Mesodermal cell (in vitro differentiated cells): ENCODE measurements around the gene RBM38.

Experiments
- H3K27ac ChIP-seq: 2 replicates; pipeline ENCODE4 v1.7.0; 2013; ENCODE audit warnings: mild to moderate bottlenecking, low read depth, low read length, moderate library complexity; ENCODE audit not compliant: severe bottlenecking
- H3K36me3 ChIP-seq: 2 replicates; pipeline ENCODE4 v1.7.1; 2013; ENCODE audit warnings: mild to moderate bottlenecking, low read length, moderate library complexity; ENCODE audit not compliant: control insufficient read depth, insufficient read depth
- H3K4me1 ChIP-seq: one replicate; pipeline ENCODE4 v1.7.1; 2013; ENCODE audit warnings: mild to moderate bottlenecking, low read length; ENCODE audit not compliant: insufficient read depth, control insufficient read depth, poor library complexity, severe bottlenecking
- H3K4me3 ChIP-seq: 2 replicates; pipeline ENCODE4 v1.7.0; 2013; ENCODE audit warnings: low read length, control low read depth, mild to moderate bottlenecking; ENCODE audit not compliant: insufficient read depth, poor library complexity, severe bottlenecking; ENCODE audit errors: extremely low read depth
- H3K9me3 ChIP-seq: 2 replicates; pipeline ENCODE4 v1.7.1; 2013; ENCODE audit warnings: mild to moderate bottlenecking, low read length, moderate library complexity; ENCODE audit not compliant: control insufficient read depth
- WGBS, 2 experiments: methylation state at CpG; one replicate each; pipeline ENCODE4 v1.1.5; 2013; ENCODE audit warnings: missing lambda C conversion rate in 2 of 2; ENCODE audit not compliant: insufficient coverage in 2 of 2; 5-methylcytosine and 5-hydroxymethylcytosine counted together

Gene RBM38

DNA sequence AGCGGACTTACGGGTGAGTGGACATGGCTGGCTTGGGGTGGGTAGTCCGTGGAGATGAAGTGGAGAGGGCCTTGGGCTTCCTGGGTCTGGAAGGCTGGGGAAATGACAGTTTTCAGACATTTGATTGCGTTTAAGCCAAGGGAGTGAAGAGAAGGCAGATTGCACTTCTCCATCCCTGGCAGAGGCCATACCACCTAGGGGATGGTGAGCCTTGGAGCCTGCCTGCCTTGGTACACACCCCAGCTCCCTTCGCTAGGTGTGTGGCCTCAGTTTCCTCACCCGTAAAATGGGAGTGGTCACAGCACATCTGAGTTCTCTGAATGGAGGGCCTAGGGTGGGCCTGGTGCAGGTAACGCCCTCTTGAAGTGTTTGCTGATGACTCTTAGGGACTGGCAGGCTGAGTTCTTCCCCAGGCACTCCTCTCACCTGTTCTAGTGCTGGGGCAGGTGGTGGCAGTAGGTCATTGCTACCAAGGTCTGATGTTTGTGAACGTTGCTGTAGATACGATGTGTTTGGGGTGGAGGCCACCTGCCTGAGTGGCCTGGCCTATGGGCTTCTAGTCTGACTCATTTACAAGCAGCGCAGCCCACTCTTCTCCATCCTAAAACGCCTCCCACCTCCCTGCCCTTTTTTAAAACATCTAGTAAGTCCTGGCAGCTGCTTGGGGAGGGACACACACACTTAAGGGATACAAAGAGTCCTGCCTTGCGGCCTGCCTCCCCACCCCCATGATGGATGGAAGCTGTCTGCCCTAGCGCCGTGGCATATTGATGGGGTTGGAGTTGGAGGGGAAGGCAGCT, 2.3 kb downstream of the RBM38 start:
- H3K27ac ChIP-seq: no peak overlapping the region
- H3K36me3 ChIP-seq: peaks cover 47% of the 10 kb centered on the region
- H3K4me3 ChIP-seq: no peak overlapping the region
- no peaks in the 10 kb centered on the region for H3K9me3 ChIP-seq
- WGBS, 2 experiments: 90 to 93% methylated on average over 7 to 8 of the region's 14 CpGs
- peaks cover 56% of the 10 kb centered on the region for H3K4me1 ChIP-seq

DNA sequence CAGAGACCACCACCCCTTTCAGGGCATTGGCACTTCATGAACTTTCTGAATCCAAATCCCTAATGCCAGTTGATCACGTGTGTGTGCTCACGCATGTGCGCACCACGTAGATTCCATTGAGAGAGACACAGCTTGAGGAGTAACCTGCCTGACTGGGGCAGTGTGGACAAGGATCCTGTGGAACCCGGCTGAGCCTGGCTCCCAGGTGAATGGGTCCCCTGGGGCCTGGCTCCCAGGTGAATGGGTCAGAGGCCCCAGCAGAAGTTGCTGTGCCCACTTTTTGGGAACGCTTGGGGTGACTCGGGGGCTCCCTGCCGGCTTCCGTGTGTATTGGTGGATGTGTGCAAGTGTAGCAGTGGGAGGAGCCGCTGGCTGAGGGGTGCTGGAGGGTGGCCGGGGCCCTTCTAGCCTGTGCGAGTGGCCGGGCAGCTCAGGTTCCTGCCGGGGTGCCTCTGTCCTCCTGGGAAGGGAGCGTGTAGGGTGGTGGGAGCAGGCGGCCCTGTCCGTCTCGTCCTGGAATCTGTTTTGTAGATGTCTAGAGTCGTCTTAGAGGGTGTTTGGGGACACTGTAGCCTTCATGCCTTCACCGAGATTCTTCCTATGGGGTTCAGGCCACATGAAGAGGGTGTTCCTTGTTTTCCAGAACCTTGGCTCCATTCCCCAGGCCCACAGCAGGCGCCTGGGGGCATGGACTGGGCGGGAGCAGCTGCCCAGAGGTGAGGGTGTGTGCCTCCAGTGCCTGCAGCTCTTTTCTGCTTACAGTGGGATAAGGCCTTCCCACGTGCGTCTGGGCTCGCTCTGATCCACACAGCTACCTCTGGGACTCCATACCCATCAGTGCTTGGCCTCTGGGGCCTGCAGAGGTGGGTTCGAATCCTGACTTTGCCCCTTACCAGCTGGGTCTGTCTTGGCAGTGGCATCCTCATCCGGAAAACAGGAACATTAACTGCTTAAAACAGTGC, 3.2 kb downstream of the RBM38 start:
- peaks cover 54% of the 10 kb centered on the region for H3K36me3 ChIP-seq
- WGBS, 2 experiments: 90 to 93% methylated on average over 21 to 25 of the region's 27 CpGs
- no peaks in the 10 kb centered on the region for H3K9me3 ChIP-seq
- H3K27ac ChIP-seq: no peak overlapping the region
- peaks cover 64% of the 10 kb centered on the region for H3K4me1 ChIP-seq
- H3K4me3 ChIP-seq: no peak overlapping the region

DNA sequence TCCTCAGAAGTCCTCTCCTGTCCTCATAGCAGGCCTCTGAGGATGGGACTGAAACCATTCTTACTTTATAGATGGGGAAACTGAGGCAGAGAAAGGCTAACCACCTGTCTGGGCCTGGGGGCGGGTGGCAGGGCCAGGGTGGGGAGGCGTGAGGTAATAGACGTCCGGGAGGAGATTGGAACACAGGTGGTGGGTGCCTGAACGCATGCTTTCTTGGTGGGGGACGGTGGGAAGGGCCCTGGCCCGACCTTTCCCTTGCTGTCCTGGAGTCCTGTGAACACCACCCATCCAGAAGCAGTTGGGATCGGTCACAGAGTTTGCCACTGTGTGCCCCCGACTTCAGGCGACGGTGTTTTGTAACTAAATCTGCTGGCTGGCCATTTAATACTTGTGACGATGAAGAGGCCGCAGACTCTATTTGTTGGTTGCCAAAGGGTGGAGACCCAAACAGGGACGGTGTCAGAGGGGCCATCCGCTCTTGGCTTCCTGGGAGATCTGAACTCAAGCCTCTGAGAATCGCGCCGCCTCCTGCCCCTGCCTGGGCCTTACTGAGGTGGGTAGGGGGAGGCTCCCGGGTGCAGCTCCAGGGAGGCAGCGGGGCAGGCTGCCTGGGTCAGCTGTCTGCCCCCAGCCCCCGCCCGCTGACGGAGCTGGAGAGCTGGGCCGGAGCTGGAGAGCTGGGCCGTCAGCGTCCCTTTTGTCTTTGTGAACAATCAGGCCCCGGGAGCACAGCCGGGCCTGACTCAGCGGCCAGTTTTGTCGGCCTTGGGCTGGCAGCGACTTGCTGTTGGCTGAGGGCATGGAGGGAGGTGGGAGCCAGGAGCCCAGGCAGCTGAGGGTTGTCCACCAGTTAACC, 4.1 kb downstream of the RBM38 start:
- Histone ChIP-seq H3K9me3 (no peaks in the 10 kb centered on the region), H3K4me3 (no peak overlapping the region), H3K36me3 (peaks cover 64% of the 10 kb centered on the region), H3K4me1 (peaks cover 61% of the 10 kb centered on the region), H3K27ac (peak overlapping the region; percentile 47)
- 63 to 71% methylated on average over 23 to 28 of the region's 31 CpGs for WGBS, 2 experiments

DNA sequence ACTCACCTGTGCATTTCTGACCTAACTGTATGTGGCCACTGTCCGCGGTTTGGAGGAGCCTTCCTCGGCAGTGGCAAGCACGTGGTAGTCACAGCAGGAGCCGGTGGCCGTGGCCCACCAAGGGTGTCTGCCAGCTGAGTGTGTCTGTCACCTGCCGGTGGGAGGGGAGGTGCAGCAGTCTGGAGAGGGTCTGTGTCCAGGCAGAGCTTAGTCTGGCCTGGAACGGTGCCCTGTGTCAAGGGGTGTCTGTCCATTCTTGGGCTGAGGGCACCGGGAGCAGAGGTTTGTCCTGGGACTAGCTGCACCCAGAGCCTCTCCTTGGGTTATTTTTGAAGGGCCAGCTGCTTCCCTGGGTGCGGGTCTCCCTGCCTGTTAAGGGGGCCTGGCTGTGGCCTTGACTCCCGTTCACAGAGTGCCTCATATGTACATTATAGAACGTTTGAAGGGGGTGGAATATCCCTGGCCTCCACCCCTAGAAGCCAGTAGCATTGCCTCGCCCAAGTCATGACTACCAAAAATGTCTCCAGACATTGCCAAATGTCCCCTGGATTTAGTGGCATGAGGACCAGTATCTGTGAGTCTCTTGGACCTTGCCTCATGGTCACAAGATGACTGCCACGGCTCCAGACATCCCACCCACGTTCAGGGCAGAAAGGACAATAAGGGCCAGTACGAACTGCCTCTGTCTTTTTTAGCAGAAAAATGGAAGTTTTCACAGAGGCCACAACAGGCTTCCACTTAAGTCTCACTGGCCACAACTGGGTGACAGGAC, 5.2 kb downstream of the RBM38 start:
- Histone ChIP-seq H3K4me3 (no peak overlapping the region), H3K9me3 (no peaks in the 10 kb centered on the region), H3K36me3 (peaks cover 73% of the 10 kb centered on the region), H3K4me1 (peaks cover 57% of the 10 kb centered on the region), H3K27ac (peak overlapping the region; percentile 47)
- 89 to 94% methylated on average over 13 to 15 of the region's 16 CpGs for WGBS, 2 experiments

DNA sequence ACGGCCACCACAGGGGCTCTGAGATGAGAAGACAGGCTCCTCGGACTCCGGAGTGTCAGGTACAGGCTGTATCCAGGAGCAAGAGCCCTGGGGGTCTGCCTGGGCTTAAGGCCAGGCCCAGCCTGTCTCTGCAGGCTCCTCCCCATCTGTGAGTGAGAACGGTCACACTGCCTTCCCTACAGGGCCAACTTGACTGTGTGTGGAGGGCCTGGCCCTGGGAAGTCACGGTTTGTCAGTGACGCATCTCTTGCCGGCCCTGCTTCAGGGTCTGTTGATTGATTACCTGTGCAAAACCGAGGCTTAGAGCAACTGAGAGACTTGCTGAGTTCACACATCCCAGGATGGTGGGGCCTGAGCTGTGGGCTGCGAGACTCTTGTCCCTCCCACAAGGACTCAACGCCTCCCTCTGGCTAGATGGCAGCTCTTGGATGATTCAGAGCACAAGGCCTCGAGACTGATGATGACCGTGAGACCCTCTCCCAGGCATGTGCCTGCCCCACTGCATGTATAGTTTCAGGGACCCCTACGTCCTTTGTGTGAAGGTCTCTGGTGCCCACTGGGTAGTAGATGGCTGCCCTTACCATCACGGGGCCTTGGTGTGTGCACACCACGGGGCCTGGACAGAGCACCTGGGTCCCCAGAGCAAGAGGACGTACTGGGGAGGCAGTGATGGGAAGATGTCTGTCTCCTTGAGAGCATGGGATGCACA, 5.9 kb downstream of the RBM38 start:
- no peak overlapping the region for H3K27ac ChIP-seq
- peaks cover 57% of the 10 kb centered on the region for H3K4me1 ChIP-seq
- WGBS, 2 experiments: 79 to 85% methylated on average over 15 of the region's 16 CpGs
- H3K36me3 ChIP-seq: peaks cover 81% of the 10 kb centered on the region
- no peak overlapping the region for H3K4me3 ChIP-seq
- H3K9me3 ChIP-seq: no peaks in the 10 kb centered on the region

DNA sequence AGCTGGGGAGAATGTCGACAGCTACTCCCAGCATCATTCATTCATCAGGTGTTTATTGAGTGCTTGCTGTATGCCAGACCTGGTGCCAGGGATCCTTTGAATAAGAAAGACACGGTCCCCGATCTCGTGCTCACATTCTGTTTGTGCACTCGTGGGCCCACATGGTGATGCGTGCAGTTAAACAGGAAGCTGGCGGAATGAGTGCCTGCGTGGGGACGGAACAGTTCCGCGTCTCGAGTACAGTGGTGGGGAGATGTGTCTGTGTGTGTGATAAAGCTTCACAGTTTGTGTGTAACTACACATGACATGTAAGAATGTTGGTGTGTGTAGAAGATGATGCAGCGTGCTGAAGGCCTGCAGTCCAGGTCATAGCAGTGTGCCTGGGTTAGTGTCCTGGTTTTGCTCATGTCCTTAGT, 6.5 kb downstream of the RBM38 start:
- no peaks in the 10 kb centered on the region for H3K9me3 ChIP-seq
- H3K4me3 ChIP-seq: no peak overlapping the region
- 97 to 98% methylated on average over 12 to 13 of the region's 13 CpGs for WGBS, 2 experiments
- H3K4me1 ChIP-seq: peaks cover 55% of the 10 kb centered on the region
- H3K27ac ChIP-seq: no peak overlapping the region
- H3K36me3 ChIP-seq: peaks cover 86% of the 10 kb centered on the region

DNA sequence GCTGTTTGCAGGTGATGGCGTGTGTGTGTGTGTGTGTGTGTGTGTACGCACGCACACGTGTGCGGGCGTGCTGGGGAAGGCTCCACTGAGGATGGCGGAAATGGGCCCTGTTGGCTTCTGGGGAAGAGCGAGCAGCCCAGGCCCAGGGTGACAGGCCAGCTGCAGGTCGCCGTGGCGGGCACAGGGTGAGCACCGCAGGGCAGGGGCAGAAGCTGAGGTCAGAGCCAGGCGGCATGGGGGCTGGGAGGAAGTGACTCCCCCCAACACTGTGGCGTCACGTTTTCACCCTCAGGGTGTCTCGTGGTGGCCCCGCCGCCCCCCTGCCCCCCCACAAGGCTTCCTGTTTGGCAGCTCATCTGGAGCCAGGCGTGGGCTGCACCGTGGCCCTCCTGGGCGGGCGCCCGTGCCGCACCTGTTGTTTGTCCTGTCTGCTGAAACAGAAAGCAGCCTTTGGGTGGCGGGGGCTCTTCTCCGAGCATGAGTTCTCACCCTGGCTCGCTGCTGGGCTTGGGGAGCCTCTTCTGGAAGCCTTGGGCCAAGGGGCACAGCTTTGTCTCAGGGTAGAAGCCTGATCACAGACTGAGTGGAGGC, 7.1 kb downstream of the RBM38 start:
- peaks cover 50% of the 10 kb centered on the region for H3K4me1 ChIP-seq
- peaks cover 87% of the 10 kb centered on the region for H3K36me3 ChIP-seq
- H3K27ac ChIP-seq: no peak overlapping the region

DNA sequence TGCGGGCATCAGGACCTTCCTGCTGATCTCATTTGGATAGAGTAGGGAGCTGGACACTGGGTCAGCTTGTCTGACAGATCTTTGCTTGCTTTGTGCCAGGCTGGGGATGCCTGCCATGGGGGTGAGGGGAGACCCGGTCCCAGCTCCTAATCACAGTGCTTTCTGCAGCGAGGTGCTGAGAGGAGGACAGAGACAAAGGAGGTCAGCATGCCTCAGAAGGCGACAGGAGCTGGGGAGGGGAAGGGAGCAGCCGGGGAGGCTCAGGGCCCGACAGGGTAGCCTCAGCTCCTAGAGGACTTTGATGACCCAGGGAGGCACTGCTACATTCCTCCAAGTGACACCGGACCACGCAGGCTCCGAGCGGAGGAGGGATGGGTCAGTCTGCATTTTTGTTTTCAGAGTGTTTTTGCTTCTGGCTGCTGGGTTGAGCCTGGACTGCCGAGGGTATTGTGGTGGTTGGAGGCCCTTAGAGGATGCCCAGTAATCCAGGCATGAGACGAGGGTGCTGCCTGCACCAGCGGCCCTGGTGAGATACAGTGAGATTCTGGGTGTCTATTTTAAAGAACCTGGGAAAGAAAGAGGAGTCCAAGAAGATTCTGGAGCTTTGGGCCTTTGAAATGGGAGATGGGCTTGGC, 7.8 kb downstream of the RBM38 start:
- H3K27ac ChIP-seq: no peak overlapping the region

More for the DNA sequence above, 7.1 kb downstream of the RBM38 start:
- Histone ChIP-seq H3K9me3 (no peaks in the 10 kb centered on the region), H3K4me3 (no peak overlapping the region)
- 87 to 94% methylated on average over 20 to 26 of the region's 27 CpGs for WGBS, 2 experiments

More for the DNA sequence above, 7.8 kb downstream of the RBM38 start:
- Histone ChIP-seq H3K4me1 (peaks cover 45% of the 10 kb centered on the region), H3K4me3 (no peak overlapping the region), H3K9me3 (no peaks in the 10 kb centered on the region), H3K36me3 (peaks cover 88% of the 10 kb centered on the region)
- WGBS, 2 experiments: 75 to 83% methylated on average over 11 to 13 of the region's 13 CpGs
